Heart left ventricle (tissue), 13 donors: ENCODE data around the gene LYPD6B.

Experiments used
- CTCF ChIP-seq, 12 donors: fragments of 200-600 bp; sonication (generic) in 4 of 12; IDR thresholded peaks; one replicate each; pipeline versions ENCODE4 v1.5.0 to v1.8.0; 2018 to 2022; ENCODE audit warnings: antibody characterized with exemption in 12 of 12, mild to moderate bottlenecking in 5 of 12
- POLR2A ChIP-seq, 2 donors: fragments of 450-650 bp; IDR thresholded peaks; one replicate each; pipeline ENCODE4 v1.6.1; 2017; ENCODE audit warnings: antibody characterized with exemption in 2 of 2, mild to moderate bottlenecking in 2 of 2, moderate library complexity in 2 of 2
- donor health status: ischemic (EF 13 %, LVEDD 7.1; RV severe dilation, severe dysfunction).
- donor health status: DM: no; HTN: yes; CAD: no.
- donor health status: DM: no; HTN: no; CAD: no.
- donor health status: ischemic (EF 25% LVEDD 6.9; RV normal size, moderate dysfunction).
- donor health status: ischemic (EF 25% LVEDD 5.7; RV mildly dilated, moderate dysfunction).
- donor health status: ischemic (EF 35%, LVEDD 5.7; RV mildly dilated, moderate dysfunction).
- donor health status: nonischemic (EF 11% LVEDD 7.7; RV severe dilation, severe dysfunction).
- donor health status: DM: yes; HTN: yes; CAD: no.
- donor health status: PGD.
- donor health status: ischemic (EF 29% LVEDD 5.4; RV normal size, mild dysfunction).
- donor health status: nonischemic (EF 23%, LVEDD 6.1; RV moderate dilation, normal function).

- no peak for TF ChIP-seq CTCF (IDR thresholded peaks at IDR 0.05)
- TF ChIP-seq POLR2A (IDR thresholded peaks at IDR 0.05): no peak
Observed at GRCh38 chr2:149164296-149164695, 125.8 kb downstream of the LYPD6B start.
